ENCODE data around the gene CAPN3.
"Not testable (repeated sequence)": the region's sequence is repeated elsewhere in the genome, so short reads cannot be mapped to it uniquely, and the experiment has no call there.

CAPN3 gene

DNA sequence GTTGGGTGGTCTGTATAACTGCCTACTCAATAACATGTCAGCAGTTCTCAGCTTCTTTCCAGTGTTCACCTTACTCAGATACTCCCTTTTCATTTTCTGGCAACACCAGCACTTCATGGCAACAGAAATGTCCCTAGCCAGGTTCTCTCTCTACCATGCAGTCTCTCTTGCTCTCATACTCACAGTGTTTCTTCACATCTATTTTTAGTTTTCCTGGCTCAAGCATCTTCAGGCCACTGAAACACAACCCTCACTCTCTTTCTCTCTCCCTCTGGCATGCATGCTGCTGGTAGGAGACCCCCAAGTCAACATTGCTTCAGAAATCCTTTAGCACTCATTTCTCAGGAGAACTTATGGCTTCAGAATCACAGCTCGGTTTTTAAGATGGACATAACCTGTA lies at the start of gene CAPN3:
CAPN3 (plus strand) TSS at position 253 of the 400 bp plus-strand sequence. CDS start 305 bp downstream, outside the sequence.
- no peak for DNase-seq (ENCODE audit: low spot score)

DNA sequence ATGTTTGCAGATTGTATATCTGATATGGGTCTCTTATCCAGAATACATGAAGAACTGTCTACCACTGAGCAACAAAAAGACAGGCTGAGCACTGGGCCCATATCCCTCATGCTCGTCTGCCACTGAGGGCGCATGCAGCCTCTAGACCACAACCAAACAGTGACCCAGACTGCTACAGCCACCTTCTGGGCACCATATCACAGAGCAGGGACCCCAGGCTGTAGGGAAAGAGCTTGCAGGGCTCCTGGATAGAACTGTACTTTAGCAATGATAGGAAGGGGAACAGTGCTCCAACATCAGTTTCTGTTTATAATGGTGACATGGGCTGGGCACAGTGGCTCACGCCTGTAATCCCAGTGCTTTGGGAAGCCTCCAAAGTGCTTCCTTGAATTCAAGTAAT lies 45.8 kb upstream of the CAPN3 start:
- DNase-seq (ENCODE audit: low spot score) = no peak

DNA sequence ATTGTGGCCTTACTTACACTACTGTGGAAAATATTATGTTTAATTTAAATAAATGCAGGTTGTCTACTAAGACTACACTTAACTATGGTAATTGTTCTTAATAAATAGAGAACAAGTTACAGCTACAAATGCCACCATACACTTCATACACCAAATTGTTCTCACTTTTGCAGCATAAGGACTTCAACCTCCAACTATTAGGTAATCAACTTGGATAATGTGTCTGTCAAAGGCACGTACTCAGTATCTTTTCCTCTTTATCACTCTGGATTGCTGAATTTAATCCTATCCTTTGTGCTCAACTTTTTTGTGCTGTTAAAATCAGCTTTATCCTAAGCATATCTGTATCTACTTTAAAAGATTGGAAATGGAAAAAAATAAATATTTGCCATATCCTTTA lies 44.5 kb upstream of the CAPN3 start:
- no peak for DNase-seq (ENCODE audit: low spot score)

DNA sequence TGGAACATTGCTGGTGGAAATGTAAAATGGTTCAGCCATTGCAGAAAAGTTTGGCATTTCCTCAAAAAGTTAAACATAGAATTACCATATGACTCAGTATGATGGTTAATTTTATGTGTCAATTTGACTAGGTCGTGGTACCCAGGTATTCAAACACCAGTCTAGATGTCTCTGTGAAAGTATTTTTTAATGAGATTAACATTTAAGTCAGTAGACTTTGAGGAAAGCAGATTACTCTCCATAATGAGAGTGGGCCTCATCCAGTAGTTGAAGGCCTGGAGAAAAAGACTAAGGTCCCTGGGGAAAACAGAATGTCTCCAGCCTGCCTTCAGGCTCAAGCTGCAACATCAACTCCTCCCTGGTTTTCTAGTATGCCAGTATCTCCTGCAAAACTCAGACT lies 43.8 kb upstream of the CAPN3 start:
- no peak for DNase-seq (ENCODE audit: low spot score)

DNA sequence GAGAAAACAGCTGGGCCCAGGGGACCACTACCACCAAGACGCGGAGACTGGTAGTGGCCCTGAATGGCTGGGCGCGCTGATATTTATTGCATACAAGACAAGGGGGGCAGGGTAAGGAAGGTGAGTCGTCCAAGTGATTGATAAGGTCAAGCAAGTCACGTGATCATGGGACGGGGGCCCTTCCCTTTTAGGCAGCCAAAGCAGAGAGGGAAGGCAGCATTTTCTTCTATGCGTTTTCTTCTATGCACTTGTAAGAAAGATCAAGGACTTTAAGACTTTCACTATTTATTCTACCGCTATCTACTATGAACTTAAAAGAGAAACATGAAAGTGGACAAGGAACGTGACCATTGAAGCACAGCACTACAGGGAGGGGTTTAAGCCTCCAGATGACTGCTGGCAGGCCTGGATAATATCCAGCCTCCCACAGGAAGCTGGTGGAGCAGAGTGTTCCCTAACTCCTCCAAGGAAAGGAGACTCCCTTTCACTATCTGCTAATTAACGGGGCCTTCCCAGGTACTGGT lies 43.0 kb upstream of the CAPN3 start:
- DNase-seq (ENCODE audit: low spot score) = not testable (repeated sequence)

DNA sequence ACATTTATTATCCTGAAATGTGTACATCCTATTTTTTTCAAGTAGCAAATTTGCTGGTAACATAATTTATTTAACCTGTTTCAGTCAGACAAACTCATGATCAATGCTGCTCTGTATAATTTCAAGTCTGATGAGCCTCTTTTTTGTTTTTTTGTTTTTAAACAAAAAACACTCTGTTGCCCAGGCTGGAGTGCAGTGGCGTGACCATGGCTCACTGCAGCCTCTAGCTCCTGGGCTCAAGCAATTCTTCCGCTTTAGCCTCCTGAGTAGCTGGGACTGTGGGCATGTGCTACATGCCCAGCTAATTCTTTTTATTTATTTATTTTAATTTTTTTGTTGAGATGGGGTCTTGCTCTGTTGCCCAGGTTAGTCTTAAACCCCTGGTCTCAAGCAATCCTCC lies 40.1 kb upstream of the CAPN3 start:
- no peak for DNase-seq (ENCODE audit: low spot score)

DNA sequence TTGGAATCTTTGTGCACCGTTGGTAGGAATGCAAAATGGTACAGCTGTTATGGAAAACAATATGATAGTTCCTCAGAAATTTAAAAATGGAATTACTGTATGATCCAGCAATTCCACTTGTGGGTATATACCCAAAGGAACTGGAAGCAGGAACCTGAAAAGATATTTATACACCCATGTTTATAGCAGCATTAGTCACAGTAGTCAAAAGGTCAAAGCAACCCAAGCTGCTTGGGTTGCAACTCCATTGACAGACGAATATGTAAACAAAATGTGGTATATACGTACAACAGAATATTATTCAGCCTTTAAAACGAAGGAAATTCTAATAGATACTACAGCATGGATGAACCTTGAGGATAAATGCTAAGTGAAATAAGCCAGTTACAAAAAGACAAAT lies 35.0 kb upstream of the CAPN3 start:
- DNase-seq (ENCODE audit: low spot score) = no peak

DNA sequence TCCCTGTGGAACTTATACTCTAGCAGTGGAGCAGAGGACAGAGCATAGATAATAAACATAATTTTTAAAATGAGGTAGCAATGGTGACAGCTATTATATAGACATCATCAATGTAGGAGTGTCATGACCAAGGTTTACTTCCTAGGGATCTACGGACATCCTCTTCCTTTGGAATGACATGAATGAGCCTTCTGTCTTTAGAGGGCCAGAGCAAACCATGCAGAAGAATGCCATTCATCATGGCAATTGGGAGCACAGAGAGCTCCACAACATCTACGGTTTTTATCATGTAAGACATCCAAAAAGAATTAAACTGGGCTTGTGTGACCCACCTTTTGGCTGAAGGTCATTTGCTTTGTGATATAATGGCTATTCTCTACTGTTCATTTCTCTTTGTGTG lies 30.1 kb upstream of the CAPN3 start:
- no peak for DNase-seq (ENCODE audit: low spot score)

DNA sequence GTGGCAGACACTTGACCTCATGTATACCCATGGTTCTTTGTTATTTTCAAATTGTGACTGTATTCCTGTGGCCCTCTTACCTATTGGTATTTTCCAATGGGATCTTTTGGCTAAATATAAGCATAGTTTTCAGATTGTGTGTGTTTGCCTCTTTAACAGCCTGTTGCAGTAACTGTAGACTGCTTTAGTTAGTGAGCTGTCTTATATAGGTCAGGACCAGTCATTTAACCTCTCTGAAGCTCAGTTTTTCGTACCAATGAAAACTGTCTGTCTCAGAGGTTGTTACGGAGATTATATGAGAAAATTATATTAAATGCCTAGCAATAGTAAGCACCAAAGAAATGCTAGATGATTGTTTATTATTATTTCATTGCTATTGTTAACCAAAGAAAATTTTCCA lies 29.3 kb upstream of the CAPN3 start:
- DNase-seq (ENCODE audit: low spot score) = no peak

DNA sequence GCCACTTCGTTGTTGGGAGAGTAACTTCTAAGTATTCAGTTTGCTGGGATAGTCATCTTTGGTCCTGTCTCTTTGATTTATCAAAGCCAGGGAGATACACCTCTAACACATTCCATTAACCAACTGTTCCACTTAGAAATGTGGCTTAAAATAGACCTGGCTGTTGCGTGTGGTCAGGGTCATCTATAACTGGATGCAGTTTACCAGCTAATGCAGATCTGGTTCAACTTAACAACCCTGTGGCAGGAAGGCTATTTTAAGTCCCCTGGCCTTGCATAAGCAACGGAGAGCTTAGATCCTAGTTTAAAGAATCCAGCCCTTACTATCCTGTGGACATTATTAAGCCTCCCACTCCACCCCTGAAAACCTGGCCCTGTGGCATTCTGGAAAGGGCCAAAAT lies 28.1 kb upstream of the CAPN3 start:
- DNase-seq (ENCODE audit: low spot score) = no peak

DNA sequence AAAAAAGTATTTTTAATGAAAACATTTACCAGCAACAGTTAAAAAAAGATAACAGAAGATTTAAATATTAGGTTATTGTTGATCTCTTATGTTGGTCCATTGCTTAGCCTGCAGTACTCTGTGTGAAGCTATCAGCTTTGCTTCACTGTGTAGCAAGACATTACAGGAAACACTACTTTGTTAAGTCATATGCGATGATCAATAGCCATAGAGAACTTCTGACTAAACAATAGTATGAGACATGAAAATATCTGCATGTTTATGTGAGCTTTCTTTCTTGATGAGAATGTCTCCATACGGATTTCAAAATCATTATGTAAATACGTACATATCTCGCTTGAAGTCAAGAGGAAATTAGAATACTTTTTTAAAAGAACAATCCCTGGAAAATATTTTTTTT lies 27.0 kb upstream of the CAPN3 start:
- DNase-seq (ENCODE audit: low spot score) = no peak

DNA sequence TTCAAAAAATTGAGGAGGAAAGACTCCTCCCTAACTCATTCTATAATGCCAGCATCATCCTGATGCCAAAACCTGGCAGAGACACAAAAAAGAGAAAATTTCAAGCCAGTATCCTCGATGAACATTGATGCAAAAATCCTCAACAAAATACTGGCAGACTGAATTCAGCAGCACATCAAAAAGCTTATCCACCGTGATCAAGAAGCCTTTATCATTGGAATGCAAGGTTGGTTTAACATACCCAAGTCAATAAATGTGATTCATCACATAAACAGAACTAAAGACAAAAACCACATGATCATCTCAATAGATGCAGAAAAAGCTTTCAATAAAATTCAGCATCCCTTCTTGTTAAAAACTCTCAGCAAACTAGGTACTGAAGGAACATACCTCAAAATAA lies 24.2 kb upstream of the CAPN3 start:
- no peak for DNase-seq (ENCODE audit: low spot score)

DNA sequence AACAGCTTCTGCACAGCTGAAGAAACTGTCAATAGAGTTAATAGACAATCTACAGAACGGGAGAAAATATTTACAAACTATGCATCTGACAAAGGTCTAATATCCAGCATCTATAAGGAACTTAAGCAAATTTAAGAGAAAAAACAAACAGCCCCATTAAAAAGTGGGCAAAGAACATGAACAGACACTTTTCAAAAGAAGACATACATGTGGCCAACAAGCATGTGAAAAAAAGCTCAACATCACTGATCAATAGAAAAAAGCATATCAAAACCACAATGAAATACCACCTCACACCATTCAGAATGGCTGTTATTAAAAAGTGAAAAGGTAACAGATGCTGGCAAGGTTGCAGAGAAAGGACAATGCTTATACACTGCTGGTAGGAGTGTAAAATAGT lies 22.7 kb upstream of the CAPN3 start:
- not testable (repeated sequence) for DNase-seq (ENCODE audit: low spot score)

DNA sequence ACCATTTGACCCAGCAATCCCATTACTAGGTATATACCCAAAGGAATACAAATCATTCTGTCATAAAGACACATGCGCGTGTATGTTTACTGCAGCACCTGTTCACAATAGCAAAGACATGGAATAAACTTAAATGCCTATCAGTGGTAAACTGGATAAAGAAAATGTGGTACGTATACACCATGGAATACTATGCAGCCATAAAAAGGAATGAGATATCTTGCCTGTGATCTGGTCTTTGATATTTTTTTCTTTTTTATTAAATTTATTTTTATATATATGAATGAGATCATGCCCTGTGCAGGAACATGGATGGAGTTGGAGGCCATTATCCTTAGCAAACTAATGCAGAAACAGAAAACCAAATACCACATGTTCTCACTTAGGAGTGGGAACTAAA lies 22.2 kb upstream of the CAPN3 start:
- DNase-seq (ENCODE audit: low spot score) = not testable (repeated sequence)

DNA sequence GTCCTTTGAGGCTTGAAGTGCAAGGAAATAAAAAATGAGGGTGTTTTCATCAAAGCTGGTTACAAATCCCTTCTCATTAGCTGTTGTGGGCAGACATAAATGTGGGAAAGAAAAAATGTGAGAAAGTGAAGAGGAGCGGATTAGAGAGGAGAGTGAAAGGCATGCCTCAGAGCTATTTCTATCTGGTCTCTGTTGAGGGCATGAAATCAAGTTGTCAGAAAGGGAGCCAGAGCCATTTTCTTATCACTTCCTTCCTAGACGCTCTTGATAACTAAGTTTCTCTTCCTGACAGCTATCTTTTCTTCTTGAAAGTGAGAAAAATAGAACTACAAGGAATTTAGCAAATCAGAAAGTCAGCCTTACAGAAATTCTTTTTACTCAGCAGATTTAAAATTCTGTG lies 20.8 kb upstream of the CAPN3 start:
- DNase-seq (ENCODE audit: low spot score) = no peak

DNA sequence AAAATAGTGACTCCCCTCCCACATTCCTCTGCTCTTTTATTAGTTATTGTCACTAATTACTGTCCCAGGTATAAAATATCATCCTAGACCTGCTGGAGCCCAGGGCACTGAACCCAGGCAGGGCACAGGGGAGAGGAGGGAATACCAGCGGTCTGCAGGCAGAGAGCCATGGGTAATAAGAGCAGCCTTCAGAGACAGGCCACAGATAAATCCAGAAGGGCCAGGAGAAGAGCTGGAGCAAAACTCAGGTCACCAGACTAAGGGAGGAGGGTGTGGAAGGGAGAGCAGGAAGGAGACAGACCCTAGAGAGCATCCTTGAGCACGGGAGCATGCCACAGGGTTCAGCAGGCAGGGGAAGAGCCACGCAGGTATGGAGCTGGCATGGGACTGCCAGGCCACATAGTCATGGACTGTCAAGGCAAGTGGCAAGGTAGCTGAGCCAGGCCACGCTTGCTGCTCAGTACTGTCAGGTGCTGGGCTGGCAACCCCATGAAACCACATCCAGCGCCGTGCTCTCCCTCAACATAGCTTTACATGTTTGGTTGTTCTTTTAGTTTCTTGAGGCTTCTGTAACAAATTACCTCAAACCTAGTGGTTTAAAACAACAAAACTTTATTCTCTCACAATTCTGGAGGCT lies 15.6 kb upstream of the CAPN3 start:
- no peak for DNase-seq (ENCODE audit: low spot score)

DNA sequence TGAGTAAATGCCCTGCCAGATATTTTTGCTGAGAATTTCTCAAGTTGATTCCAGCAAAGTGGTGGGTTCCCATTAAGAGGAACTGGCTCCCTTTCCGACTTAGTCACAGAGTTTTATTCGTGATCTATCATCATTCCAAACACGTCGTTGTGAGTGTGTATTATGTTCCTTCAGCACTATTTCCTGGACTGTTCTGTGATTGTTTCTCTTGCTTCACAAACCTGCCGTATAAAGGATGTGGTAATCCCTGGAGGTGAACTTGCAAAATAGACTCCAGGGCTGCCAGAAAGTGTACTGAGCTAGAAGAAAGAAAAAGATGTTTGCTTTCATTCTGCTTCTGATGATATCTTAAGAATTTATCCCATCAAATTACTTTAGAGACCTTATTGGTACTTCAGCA lies 14.5 kb upstream of the CAPN3 start:
- no peak for DNase-seq (ENCODE audit: low spot score)

DNA sequence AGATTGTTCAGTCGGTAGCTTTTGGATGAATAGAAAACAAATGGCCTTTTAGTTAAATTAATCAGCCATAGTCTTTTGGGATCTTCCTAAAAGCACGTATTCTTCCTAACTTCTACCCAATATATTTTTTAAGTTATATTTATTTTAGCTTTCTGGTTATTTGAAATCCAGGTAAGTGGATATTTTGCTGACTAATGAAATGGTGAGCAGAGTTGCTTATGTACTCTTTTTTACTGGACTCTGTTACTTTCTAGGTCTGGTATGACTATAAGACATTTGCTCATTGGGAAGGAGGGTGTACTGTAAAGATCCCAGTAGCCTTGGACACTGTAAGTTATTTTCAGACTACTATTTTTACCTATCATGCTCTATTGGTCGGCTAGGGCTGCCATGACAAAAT lies 13.8 kb upstream of the CAPN3 start:
- no peak for DNase-seq (ENCODE audit: low spot score)

DNA sequence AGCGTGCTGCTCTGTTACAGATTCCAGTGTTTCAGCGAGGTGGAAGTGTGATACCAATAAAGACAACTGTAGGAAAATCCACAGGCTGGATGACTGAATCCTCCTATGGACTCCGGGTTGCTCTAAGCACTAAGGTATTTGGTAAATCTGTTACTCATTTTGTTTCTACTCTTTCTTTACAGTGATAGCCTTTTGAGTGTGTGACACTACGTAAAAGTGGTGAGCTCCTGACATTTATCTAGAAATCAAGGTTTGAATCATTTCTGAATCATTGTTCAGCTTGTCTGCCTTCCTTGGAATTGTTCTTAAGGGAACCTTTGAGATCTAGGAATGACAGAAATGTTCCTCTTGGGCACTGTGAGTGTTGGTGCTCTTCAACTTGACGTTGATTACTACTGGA lies 11.2 kb upstream of the CAPN3 start:
- DNase-seq (ENCODE audit: low spot score) = no peak

DNA sequence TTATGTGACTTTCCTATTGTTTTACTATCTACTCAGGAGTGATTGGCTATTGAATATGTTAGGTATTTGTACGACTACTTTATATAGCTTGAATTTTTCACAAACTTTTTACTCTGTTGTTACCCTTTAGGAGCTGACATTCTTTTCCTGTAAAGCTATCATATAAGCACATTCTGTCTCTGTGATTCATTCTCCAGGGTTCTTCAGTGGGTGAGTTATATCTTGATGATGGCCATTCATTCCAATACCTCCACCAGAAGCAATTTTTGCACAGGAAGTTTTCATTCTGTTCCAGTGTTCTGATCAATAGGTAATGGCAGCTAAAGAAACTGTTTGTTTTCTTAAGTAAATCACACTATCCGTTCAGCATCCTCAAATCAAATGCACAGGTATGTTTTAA lies 10.1 kb upstream of the CAPN3 start:
- no peak for DNase-seq (ENCODE audit: low spot score)

DNA sequence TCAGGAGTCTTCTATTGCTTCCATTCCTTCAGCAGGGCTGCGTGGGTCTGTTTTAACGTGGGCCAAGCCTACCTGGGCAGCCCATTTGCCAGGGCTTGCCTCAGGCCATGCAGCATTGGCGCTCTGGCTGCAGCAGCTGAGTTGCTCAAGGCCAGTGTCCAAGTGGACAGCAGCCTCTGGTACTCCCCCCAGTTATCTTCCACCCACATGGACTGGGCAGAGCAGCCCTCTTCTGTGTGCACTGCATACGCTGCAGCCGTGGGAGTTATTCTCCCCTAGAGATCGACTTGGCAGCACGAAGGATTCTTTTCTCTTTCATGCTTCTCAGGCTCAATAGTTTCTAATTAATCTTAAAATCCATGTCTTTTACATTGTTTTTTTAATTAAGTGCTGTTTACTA lies 6.9 kb upstream of the CAPN3 start:
- no peak for DNase-seq (ENCODE audit: low spot score)

DNA sequence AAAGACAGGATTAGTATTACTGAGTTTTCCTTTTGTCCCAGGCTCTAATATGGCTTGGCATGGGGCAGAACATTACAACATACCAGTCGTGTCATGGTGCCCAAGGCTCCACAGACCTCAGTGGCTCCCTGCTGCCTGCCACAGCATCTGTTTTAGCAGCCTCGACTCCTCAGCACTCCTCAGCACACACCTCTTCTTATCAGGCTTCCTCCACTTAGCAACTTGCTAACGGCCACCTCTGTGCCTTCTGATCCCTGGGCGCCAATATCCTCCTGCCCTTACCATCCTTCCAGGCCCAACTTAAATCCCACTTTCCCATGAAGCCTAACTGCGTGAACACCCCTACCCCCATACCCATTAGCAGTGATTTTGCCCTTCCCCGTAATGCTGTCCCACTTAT lies 6.2 kb upstream of the CAPN3 start:
- DNase-seq (ENCODE audit: low spot score) = no peak

DNA sequence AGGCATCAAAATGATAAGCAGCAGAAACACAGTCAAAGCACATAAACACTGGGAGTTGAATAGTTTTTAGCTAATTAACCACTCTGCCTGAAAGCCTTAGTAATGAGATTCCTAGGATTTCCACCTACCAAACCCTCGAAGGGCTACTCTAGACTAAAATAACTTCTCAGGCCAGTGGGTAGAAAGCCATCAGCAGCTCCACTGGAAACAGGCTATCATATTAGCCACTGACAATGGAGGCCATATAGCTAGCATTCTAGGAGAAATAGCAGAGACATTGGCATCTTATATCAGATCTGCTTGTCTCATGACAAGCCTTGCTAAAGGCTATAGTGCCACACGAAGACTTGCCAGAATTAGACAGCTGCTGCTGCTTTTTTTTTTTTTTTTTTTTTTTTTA lies 4.5 kb upstream of the CAPN3 start:
- DNase-seq (ENCODE audit: low spot score) = no peak

DNA sequence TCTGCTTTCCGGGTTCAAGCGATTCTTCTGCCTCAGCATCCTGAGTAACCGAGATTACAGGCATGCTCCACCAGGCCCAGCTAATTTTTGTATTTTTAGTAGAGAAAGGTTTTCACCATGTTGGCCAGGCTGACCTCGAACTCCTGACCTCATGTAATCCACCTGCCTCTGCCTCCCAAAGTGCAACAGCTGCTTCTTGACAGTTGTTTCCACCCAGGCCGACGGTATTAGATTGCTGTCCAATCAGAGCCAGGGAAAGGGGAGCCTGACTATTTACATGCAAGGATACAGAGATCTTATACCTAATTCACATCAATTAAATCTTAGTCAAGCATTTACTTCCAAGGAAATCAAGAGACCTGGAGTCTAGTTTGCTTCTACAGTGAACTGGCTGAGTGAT lies 4.0 kb upstream of the CAPN3 start:
- DNase-seq (ENCODE audit: low spot score) = no peak

DNA sequence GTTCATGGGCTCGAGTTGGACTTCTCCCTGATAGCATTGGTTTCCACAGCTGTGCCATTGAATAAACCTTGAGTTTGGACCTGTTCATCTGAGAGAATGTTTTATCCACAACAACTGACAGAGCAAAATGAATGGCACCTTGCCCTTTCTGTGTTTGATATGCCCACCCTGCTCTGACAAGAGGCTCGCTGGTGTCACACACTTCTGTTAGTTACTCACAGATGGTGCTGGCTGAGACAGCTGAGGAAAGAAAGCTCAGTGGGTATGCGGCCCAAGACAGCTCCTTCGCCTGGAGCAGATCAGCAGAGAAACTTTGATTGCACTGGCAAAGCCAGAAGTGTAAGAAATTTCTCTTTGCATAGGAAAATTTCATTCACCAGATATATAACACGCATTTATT lies 2.5 kb upstream of the CAPN3 start:
- DNase-seq (ENCODE audit: low spot score) = no peak
